Measurements from ENCODE around the gene MS4A1.
"Not testable (repeated sequence)": the region's sequence is repeated elsewhere in the genome, so short reads cannot be mapped to it uniquely, and the experiment has no call there.

Gene MS4A1

DNA sequence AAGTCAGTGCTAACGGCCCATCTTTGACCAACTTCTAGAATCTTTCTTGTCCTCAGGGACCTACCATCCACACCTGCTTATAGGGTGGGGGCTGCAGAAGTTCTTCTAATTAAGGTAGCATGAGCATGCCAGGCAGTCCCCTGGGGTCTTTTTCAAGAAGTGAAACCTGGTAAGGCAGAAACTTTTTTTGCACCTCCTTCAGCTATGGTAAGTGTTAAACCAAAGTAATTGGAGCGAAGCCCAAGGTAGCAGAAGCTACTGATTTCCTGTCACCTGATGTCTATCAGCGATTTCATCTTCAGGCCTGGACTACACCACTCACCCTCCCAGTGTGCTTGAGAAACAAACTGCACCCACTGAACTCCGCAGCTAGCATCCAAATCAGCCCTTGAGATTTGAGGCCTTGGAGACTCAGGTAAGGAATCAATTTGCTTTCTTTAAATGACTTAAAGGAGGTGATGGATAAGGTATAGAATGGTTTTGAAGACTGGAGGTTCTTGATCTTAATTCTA is at the start of gene MS4A1:
TSS of gene MS4A1 (plus strand) at position 317 of the 512 bp plus-strand sequence. CDS start 6,528 bp downstream, outside the sequence.
- no peak for DNase-seq

GRCh38 chr11:60420015-60420414 is 35.6 kb upstream of the MS4A1 start:
- DNase-seq = no peak

DNA sequence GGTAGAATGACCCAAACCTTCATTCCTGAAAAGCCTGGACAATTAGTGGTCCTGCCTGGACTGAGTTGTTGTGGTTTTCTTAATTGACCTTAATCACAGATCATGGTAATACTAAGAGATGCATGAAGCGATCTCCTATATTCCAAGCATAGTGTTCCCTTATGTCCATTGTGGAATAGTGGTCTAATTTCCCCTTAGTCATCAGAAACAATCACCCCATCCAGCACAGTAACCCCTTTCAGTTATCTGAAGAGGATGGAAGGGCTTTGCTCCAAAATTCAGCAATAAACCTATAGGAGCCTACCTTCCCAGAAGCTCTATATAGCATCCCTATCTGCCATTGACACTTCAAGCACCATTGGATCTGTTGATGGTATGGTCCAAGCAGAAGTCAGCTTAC is 33.0 kb upstream of the MS4A1 start:
- DNase-seq = no peak

DNA sequence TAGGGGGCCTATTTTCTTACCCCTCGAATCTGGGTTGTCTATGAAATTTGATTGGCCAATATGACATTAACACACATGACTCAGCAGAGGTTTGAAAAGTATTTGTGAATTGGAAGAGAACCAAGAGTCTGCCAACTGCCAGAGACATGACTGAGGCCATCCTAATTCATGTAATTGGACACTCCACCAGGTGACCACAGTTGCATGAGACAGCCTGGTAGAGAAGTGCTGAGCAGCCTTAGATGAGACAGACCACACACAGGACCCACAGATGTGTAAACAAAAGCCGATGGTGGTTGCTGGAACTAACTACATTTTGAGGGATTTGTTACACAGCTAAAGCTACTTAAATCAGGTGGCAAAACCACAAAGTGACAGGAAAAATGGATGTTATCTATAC is 27.1 kb upstream of the MS4A1 start:
- DNase-seq = no peak

DNA sequence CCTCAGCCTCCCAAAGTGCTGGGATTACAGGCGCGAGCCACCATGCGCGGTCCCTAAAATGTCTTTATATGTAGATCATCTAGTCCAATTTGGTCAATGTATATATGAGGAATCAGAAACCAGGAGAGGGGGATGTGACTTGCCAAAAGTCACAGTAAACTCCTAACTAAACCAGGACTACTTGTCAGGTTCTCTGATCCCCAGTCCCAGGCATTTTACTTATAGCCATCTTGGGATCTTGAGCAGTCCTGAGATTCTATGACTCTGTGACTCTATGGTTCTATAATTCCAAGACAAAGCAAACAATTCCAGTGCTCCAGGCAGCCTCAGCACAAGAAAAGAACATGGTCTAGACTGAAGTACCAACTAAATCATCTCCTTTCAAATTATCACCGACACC is 26.4 kb upstream of the MS4A1 start, which contains the start of gene MS4A5:
TSS of gene MS4A5 (plus strand) at position 301 of the 400 bp plus-strand sequence. CDS start 103 bp downstream, outside the sequence.
- DNase-seq = no peak

DNA sequence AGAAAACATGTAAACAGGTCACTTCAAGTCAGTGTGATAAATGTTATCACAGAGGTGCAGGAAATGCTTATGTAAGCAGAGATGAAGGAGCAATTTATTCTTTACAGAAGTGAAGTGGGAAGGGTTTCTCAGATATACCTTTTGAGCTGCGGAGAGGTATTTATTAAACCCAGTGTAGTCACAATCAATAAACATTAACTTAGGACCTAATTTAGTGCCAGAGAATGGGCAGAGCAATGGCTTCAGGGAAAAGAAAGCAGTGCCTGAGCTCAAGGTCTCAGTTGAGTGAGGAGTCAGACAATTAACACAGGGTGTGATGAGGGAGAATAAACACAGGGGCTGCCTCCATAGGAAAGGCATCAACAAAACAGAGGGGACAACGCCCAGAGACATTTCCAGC is 24.4 kb upstream of the MS4A1 start:
- DNase-seq = no peak

- no peak for DNase-seq
Observed at GRCh38 chr11:60433401-60433800, 22.2 kb upstream of the MS4A1 start.

DNA sequence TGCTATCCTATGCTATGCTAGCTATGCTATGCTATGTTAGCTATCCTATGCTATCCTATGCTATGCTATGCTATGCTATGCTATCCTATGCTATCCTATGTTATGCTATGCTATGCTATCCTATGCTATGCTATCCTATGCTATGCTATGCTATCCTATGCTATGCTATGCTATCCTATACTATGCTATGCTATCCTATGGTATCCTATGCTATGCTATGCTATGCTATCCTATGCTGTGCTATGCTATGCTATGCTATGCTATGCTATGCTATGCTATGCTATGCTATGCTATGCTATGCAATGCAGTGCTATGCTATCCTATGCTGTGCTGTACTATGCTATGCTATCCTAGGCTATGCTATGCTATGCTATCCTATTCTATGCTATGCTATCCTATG is 8.6 kb upstream of the MS4A1 start:
- DNase-seq = no peak

DNA sequence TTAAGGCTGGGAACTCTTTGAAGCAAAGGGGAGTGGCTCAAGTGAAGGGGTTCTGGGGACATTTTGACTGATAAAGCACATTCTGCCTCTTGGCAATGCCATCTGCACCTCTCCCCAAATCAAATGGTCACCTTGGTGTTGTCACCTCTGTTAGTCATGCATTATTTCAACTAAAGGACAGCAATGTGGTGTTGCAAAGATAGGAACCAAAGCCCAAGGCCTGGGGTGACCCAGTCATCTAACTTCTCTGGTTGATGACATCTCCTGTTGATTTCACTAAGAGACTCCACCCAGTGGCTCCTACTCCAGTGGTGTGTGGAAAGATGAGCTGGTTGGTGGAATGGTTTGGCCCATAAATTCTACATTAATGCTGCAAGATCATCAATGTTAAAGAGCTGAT is 7.8 kb upstream of the MS4A1 start:
- DNase-seq = no peak

GRCh38 chr11:60451185-60451584 is 4.5 kb upstream of the MS4A1 start:
- DNase-seq = not testable (repeated sequence)

GRCh38 chr11:60454212-60454611 is 1.4 kb upstream of the MS4A1 start:
- DNase-seq = no peak

DNA sequence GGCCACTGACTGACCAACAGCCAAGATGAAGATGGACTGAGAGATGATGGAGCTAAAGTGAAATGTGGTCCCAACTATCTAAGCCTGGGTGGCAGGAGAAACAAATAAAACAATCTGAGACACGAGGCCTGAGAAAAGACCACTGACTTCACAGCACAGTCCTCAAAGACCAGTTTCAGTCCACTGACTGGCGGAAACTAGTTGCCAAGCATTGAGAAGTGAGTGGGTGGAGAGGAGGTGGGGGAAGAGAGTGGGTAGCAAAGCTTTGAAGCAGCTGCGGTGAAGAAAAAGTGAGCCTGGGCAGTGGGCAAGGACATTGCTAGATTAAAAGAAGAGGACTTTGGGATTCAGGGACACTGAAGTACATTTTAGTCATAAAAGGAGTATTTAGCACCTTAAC is 1.9 kb downstream of the MS4A1 start:
- no peak for DNase-seq

DNA sequence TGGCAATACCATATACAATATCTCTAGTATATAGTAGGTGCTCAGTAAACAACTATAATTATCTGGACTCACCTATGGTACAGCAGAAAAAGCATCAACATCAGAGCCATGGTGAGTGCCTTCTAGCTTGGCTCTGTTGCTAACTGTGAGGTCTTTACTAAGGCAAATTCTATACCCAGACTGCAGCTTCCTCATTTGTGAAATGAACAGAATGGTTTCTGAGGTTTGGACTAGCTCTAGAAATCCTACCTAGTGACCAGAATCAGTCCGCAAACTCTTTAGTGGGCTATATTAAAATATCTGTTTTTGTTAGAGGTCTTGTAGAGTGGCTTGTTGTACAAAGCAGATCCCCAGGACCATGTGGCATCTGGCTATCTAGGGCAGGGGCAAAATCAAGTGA is 3.7 kb downstream of the MS4A1 start:
- DNase-seq = no peak

- DNase-seq = no peak
Observed at GRCh38 chr11:60468829-60469228, 13.2 kb downstream of the MS4A1 start.

- no peak for DNase-seq
Observed at GRCh38 chr11:60469723-60470122, 14.1 kb downstream of the MS4A1 start.

GRCh38 chr11:60477035-60477445 is 21.4 kb downstream of the MS4A1 start:
- DNase-seq = no peak

DNA sequence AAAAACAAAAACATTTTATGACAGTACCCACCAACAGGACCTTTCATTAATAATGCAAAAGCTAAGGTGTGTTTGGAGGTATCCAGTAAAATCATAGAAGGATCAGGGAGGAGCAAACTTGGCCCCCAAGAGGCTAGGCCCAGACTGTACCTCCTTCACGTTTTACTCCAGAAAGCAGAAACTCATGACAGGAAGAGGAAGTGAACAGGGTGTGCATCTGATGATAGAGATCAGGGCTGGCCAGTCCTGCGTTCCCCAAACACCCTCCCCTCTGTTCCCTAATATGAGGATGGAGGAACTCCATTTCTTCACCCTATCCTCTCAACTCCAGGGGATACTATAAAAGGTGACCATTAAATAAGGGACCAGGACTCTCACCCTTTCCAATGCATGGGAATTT is 26.7 kb downstream of the MS4A1 start:
- no peak for DNase-seq

GRCh38 chr11:60485987-60486386 is 30.3 kb downstream of the MS4A1 start:
- DNase-seq = no peak

DNA sequence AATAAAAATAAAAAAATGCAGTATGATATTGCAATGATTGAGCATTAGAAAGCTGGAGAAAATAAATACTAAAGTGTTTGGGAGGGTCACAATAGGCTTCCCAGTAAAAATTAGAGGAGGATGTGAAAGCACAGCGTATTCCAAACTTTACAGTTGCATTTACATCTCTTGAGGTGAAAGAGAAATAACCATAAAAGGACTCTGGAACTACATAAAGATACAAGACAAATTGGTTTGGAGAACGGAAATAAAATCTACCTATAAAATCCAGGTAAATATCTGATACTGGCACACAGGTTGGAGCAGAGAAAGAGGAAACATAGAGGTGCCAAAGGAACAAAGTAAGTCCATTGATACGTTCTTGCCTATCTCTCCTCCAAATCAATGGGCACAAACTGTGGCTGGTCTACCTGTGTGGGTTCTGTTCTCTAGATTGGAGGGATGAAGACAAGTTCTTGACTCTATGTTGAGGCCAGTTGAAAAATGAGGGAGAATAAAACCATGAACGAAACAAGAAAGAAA is 36.9 kb downstream of the MS4A1 start, which contains the start of gene MS4A12:
TSS of gene MS4A12 (plus strand) at position 291 of the 522 bp plus-strand sequence. CDS start 4,541 bp downstream, outside the sequence.
- no peak for DNase-seq

GRCh38 chr11:60493454-60493853 is 37.8 kb downstream of the MS4A1 start:
- DNase-seq = no peak

GRCh38 chr11:60498399-60498798 is 42.8 kb downstream of the MS4A1 start:
- DNase-seq = no peak

DNA sequence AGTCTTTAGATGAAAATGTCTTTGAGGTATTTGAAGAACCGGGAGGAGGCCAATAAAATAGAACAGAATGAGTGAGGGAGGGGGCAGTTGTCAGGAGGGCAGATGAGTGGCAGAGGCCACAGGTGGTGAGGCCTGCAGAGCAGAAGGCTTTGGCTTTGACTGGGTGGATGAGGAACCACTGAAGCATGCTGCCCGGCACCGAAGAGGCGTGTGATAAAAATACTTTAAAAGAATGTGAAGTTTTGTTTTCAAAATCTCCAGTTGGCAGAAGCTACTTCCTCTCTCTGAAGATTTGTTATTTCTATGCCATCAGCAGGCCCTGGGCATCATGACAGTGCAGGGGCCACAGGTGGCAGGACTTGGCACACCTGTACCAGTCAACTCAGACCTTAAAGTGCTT is 43.2 kb downstream of the MS4A1 start:
- no peak for DNase-seq

GRCh38 chr11:60500276-60500910 is 44.7 kb downstream of the MS4A1 start:
- peak; percentile 8 for DNase-seq

GRCh38 chr11:60502221-60502775 is 46.7 kb downstream of the MS4A1 start:
- no peak for DNase-seq
